ENCODE results near the gene CCDC9. TPM values are rescaled to one million over a fixed set of nuclear protein-coding genes. Genes with fewer than 3 reads are reported as not detected.

CCDC9 gene
- total RNA-seq, 1 experiment from 2014 or later, result 8.3 TPM

GRCh38 chr19:47221080-47221841, 35.1 kb upstream of the CCDC9 start:
- no peaks in the 10 kb centered on the region for H3K36me3 ChIP-seq (ENCODE audit: low read depth, low read length)
- H3K79me2 ChIP-seq (ENCODE audit: low read length), result no peaks in the 10 kb centered on the region
- ATAC-seq (no peak), DNase-seq (no peak)
- H3K4me2 ChIP-seq (ENCODE audit: low read length), result no peak overlapping the region
- intact Hi-C loops (cut with micrococcal nuclease), result no loop called here
- 0 out of 2 replicates have a peak, but pooled peaks cover 4% of the 10 kb centered on the region for H3K4me1 ChIP-seq (ENCODE audit: insufficient read depth, low read length)
- no peak overlapping the region for H3K9ac ChIP-seq (ENCODE audit: low read length)
- no peaks in the 10 kb centered on the region for H3K27me3 ChIP-seq (ENCODE audit: low read length)
- H3K9me2 ChIP-seq (replicated peaks; ENCODE audit: low read length), result no peaks in the 10 kb centered on the region
- TF ChIP-seq, protein P1, sequence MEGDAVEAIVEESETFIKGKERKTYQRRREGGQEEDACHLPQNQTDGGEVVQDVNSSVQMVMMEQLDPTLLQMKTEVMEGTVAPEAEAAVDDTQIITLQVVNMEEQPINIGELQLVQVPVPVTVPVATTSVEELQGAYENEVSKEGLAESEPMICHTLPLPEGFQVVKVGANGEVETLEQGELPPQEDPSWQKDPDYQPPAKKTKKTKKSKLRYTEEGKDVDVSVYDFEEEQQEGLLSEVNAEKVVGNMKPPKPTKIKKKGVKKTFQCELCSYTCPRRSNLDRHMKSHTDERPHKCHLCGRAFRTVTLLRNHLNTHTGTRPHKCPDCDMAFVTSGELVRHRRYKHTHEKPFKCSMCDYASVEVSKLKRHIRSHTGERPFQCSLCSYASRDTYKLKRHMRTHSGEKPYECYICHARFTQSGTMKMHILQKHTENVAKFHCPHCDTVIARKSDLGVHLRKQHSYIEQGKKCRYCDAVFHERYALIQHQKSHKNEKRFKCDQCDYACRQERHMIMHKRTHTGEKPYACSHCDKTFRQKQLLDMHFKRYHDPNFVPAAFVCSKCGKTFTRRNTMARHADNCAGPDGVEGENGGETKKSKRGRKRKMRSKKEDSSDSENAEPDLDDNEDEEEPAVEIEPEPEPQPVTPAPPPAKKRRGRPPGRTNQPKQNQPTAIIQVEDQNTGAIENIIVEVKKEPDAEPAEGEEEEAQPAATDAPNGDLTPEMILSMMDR (conservative IDR thresholded peaks at IDR 0.05; ENCODE audit: low read depth, low read length), result no peak
- no peak for TF ChIP-seq EZH2phosphoT487 (IDR thresholded peaks at IDR 0.05; ENCODE audit: borderline replicate concordance, low read length)
- TF ChIP-seq EZH2 (IDR thresholded peaks at IDR 0.05; ENCODE audit: low read length, unreplicated experiment), result no peak
- no peaks in the 10 kb centered on the region for H3F3A ChIP-seq (ENCODE audit: low read length, unreplicated experiment)
- no peaks in the 10 kb centered on the region for H3K9me3 ChIP-seq (ENCODE audit: low read length)
- no peak overlapping the region for H3K4me3 ChIP-seq (ENCODE audit: low read length)
- H3K27ac ChIP-seq (ENCODE audit: low read length), result no peak overlapping the region
- H2AFZ ChIP-seq (ENCODE audit: low read length), result no peak overlapping the region
- CTCF ChIA-PET, result no interaction called here
- no peaks in the 10 kb centered on the region for H4K20me1 ChIP-seq (ENCODE audit: low read length)
- no TSS peak for BruUV-seq (replicated peaks)
- POLR2A ChIA-PET (ENCODE audit: unreplicated experiment), result no interaction called here

DNA sequence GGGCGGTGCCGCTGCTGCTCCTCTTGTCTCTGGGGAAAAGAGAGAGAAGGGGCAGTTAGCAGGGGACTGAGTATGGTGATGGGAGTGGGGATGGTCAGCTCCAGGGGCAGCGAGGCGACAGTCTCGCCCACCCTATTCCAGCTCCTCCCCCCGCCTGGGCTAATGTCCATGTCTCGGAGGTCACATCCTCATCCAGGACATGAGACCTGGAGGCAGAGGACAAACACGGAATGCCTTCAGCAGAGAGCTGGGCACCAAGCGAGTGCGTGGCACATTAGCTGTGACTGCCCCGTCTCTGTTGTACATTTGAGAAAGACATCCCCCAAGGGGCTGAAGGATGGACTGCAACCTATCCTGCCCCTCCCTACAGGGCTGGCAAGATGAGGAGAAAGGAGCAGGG, 34.4 kb upstream of the CCDC9 start:
- H3K27me3 ChIP-seq (ENCODE audit: low read length), result no peaks in the 10 kb centered on the region
- ATAC-seq, result no peak
- no TSS peak for BruUV-seq (replicated peaks)
- no peak overlapping the region for H3K27ac ChIP-seq (ENCODE audit: low read length)
- H3K4me1 ChIP-seq (ENCODE audit: insufficient read depth, low read length), result peaks cover 10% of the 10 kb centered on the region
- no peaks in the 10 kb centered on the region for H3K36me3 ChIP-seq (ENCODE audit: low read depth, low read length)
- no peak overlapping the region for H3K9ac ChIP-seq (ENCODE audit: low read length)
- no peaks in the 10 kb centered on the region for H3K9me2 ChIP-seq (replicated peaks; ENCODE audit: low read length)
- no peaks in the 10 kb centered on the region for H3F3A ChIP-seq (ENCODE audit: low read length, unreplicated experiment)
- TF ChIP-seq EZH2phosphoT487 (IDR thresholded peaks at IDR 0.05; ENCODE audit: borderline replicate concordance, low read length), result no peak
- no peak for TF ChIP-seq EZH2 (IDR thresholded peaks at IDR 0.05; ENCODE audit: low read length, unreplicated experiment)
- TF ChIP-seq, protein P1 (conservative IDR thresholded peaks at IDR 0.05; ENCODE audit: low read depth, low read length), result no peak
- H3K4me3 ChIP-seq (ENCODE audit: low read length), result no peak overlapping the region
- H3K4me2 ChIP-seq (ENCODE audit: low read length), result no peak overlapping the region
- ChIA-PET POLR2A (ENCODE audit: unreplicated experiment) (no interaction called here), CTCF (no interaction called here)
- H2AFZ ChIP-seq (ENCODE audit: low read length), result no peak overlapping the region
- H3K9me3 ChIP-seq (ENCODE audit: low read length), result no peaks in the 10 kb centered on the region
- no peaks in the 10 kb centered on the region for H3K79me2 ChIP-seq (ENCODE audit: low read length)
- DNase-seq, result no peak
- no peaks in the 10 kb centered on the region for H4K20me1 ChIP-seq (ENCODE audit: low read length)
- intact Hi-C loops (cut with micrococcal nuclease), result no loop called here
